HCT116 (cell line): ENCODE results near the gene MRPL16. TPM values are rescaled to one million over a fixed set of nuclear protein-coding genes. Genes with fewer than 3 reads are reported as not detected.

Source experiments
- ATAC-seq: fragments of 200-7000 bp; cut with Tn5 transposase; 2 replicates; pipeline ENCODE4 v1.9.1; 2020; ENCODE audit warnings: mild to moderate bottlenecking, moderate library complexity
- BruUV-seq: library from RNA; stranded (reverse); fragments of 400-500 nt; replicated peaks from 2 replicates; lab custom pipeline; 2021; lab: Mats Ljungman, UMichigan
- CTCF ChIA-PET: fragments of 300-600 bp; sonication (Branson Sonifier 250); formaldehyde crosslinking; loops from one replicate; lab custom pipeline; 2021; ENCODE audit warnings: antibody characterized with exemption; lab: Charles Lee
- POLR2A ChIA-PET: fragments of 300-600, 350-600 bp; sonication (Branson Sonifier 250); formaldehyde crosslinking; loops from one replicate; lab custom pipeline; 2021; ENCODE audit warnings: antibody characterized with exemption; lab: Charles Lee
- RAD21 ChIA-PET, 2 experiments: fragments of 300-600 bp; sonication (Branson Sonifier 250); formaldehyde crosslinking; loops; one replicate each; lab custom pipeline; 2023; ENCODE audit warnings: low total read pairs in 2 of 2; ENCODE audit not compliant: uncharacterized antibody in 2 of 2, unreplicated experiment in 2 of 2, low non-redundant PET in 1 of 2; lab: Charles Lee
- DNase-seq: peaks from one replicate; pipeline ENCODE4 v3.0.0-alpha.2; 2010; ENCODE audit warnings: low read depth, low spot score
- H2AFZ ChIP-seq: fragments of 200-600 bp; shearing (Covaris generic), sonication (generic); 2 replicates; pipeline ENCODE4 v1.6.1; 2017; ENCODE audit warnings: low read depth, mixed run types, mixed read lengths, antibody characterized with exemption, low read length; ENCODE audit not compliant: poor library complexity, severe bottlenecking
- H3K27ac ChIP-seq: 2 replicates; pipeline ENCODE4 v1.5.1; 2012; ENCODE audit warnings: low read depth, low read length
- H3K27me3 ChIP-seq: fragments of 200-600 bp; sonication (generic); 2 replicates; pipeline ENCODE4 v1.6.1; 2016; ENCODE audit warnings: mixed run types, low read length, mixed read lengths; ENCODE audit not compliant: insufficient read depth
- H3K36me3 ChIP-seq, 2 experiments: fragments of 200-500 bp in 1 of 2; fragments of 200-600 bp in 1 of 2; sonication (Bioruptor generic) in 1 of 2; sonication (generic) in 1 of 2; 2 replicates each; pipeline versions ENCODE4 v1.5.1 to v1.6.1; 2014 to 2016; ENCODE audit warnings: low read length in 2 of 2, inconsistent platforms in 1 of 2, mixed read lengths in 1 of 2, mixed run types in 1 of 2; ENCODE audit not compliant: insufficient read depth in 2 of 2, control insufficient read depth in 1 of 2
- H3K4me1 ChIP-seq, 2 experiments: fragments of 200-600 bp in 1 of 2; sonication (generic) in 1 of 2; 2 replicates each; pipeline versions ENCODE4 v1.5.1 to v1.6.1; 2012 to 2017; ENCODE audit warnings: low read length in 2 of 2, inconsistent platforms in 1 of 2, mild to moderate bottlenecking in 1 of 2, mixed read lengths in 1 of 2, mixed run types in 1 of 2, moderate library complexity in 1 of 2; ENCODE audit not compliant: insufficient read depth in 2 of 2, control insufficient read depth in 1 of 2
- H3K4me2 ChIP-seq: fragments of 200-600 bp; sonication (generic); 2 replicates; pipeline ENCODE4 v1.6.1; 2017; ENCODE audit warnings: mixed run types, low read length, mixed read lengths
- H3K4me3 ChIP-seq, 2 experiments: fragments of 200-600 bp in 1 of 2; sonication (generic) in 1 of 2; replicated peaks in 1 of 2; 2 replicates each; pipeline ENCODE4 v1.5.1; 2011 to 2016; ENCODE audit warnings: low read length in 2 of 2, control low read depth in 1 of 2, low read depth in 1 of 2, mild to moderate bottlenecking in 1 of 2, mixed read lengths in 1 of 2, mixed run types in 1 of 2
- H3K79me2 ChIP-seq: fragments of 200-600 bp; sonication (generic); 2 replicates; pipeline ENCODE4 v1.6.1; 2017; ENCODE audit warnings: mild to moderate bottlenecking, mixed run types, low read length, moderate library complexity, mixed read lengths; ENCODE audit not compliant: insufficient read depth
- H3K9ac ChIP-seq: fragments of 200-600 bp; sonication (generic); 2 replicates; pipeline ENCODE4 v1.6.1; 2016; ENCODE audit warnings: low read length, mixed read lengths
- H3K9me2 ChIP-seq: fragments of 200-600 bp; sonication (generic), shearing (Covaris generic); 2 replicates; pipeline ENCODE4 v1.6.1; 2017; ENCODE audit warnings: mixed run types, mild to moderate bottlenecking, moderate library complexity; ENCODE audit not compliant: insufficient read depth
- H3K9me3 ChIP-seq, 2 experiments: fragments of 200-500 bp in 1 of 2; fragments of 200-600 bp in 1 of 2; sonication (Bioruptor generic) in 1 of 2; sonication (generic) in 1 of 2; 2 replicates each; pipeline ENCODE4 v1.6.1; 2014 to 2017; ENCODE audit warnings: low read length in 2 of 2, mixed read lengths in 2 of 2, inconsistent platforms in 1 of 2, low read depth in 1 of 2, mild to moderate bottlenecking in 1 of 2, mixed run types in 1 of 2, moderate library complexity in 1 of 2; ENCODE audit not compliant: control insufficient read depth in 1 of 2, insufficient read depth in 1 of 2
- H4K20me1 ChIP-seq: fragments of 200-600 bp; sonication (generic), shearing (Covaris generic); 2 replicates; pipeline ENCODE4 v1.6.1; 2017; ENCODE audit warnings: mixed run types, mild to moderate bottlenecking, moderate library complexity; ENCODE audit not compliant: insufficient read depth
- EZH2 ChIP-seq: fragments of 200-600 bp; sonication (generic); IDR thresholded peaks from 2 replicates; pipeline ENCODE4 v1.6.1; 2017; ENCODE audit warnings: antibody characterized with exemption, mixed run types
- FOSL1 ChIP-seq: IDR thresholded peaks from 2 replicates; pipeline ENCODE4 v1.6.1; 2012; ENCODE audit warnings: low read depth
- JUND ChIP-seq: IDR thresholded peaks from 2 replicates; pipeline ENCODE4 v1.6.1; 2012
- MAX ChIP-seq: IDR thresholded peaks from 2 replicates; pipeline ENCODE4 v1.6.1; 2012
- POLR2AphosphoS5 ChIP-seq: IDR thresholded peaks from 2 replicates; pipeline ENCODE4 v1.6.1; 2011; ENCODE audit warnings: mild to moderate bottlenecking, low read depth, low read length, moderate library complexity
- SP1 ChIP-seq: IDR thresholded peaks from 2 replicates; pipeline ENCODE4 v1.6.1; 2012; ENCODE audit warnings: low read depth
- SRF ChIP-seq: IDR thresholded peaks from 2 replicates; pipeline ENCODE4 v1.6.1; 2012; ENCODE audit warnings: low read depth
- TCF7L2 ChIP-seq: IDR thresholded peaks from 2 replicates; pipeline ENCODE4 v1.7.0; 2011; ENCODE audit warnings: borderline replicate concordance, inconsistent platforms; ENCODE audit not compliant: insufficient read depth, insufficient read length; ENCODE audit errors: extremely low read depth
- YY1 ChIP-seq: IDR thresholded peaks from 2 replicates; pipeline ENCODE4 v1.6.1; 2011; ENCODE audit warnings: low read length, low read depth, moderate library complexity, mild to moderate bottlenecking; ENCODE audit not compliant: insufficient replicate concordance; ENCODE audit errors: extremely low read depth
- ZNF274 ChIP-seq: fragments of 200-500 bp; sonication (Bioruptor generic); IDR thresholded peaks from 2 replicates; pipeline ENCODE4 v1.6.1; 2014; ENCODE audit warnings: mild to moderate bottlenecking, low read depth, low read length, inconsistent platforms
- intact Hi-C: fragments of 100-400 bp; cut with micrococcal nuclease; formaldehyde crosslinking; loops from 2 replicates; pipeline ENCODE4 v1.10.0; 2022
- total RNA-seq: library from RNA; stranded (reverse); gene quantifications from one replicate; pipeline ENCODE4 v1.2.1, GENCODE V29; 2021; ENCODE audit not compliant: unreplicated experiment
- TF ChIP-seq, protein P1 (sequence below), 3 experiments: fragments of 200-600 bp in 1 of 3; sonication (generic) in 1 of 3; IDR thresholded peaks in 2 of 3; conservative IDR thresholded peaks in 1 of 3; 2 replicates each; pipeline ENCODE4 v1.5.1; 2012 to 2017; ENCODE audit warnings: low read depth in 2 of 3, low read length in 2 of 3, antibody characterized with exemption in 1 of 3, borderline replicate concordance in 1 of 3, control low read depth in 1 of 3, mild to moderate bottlenecking in 1 of 3, mixed read lengths in 1 of 3, mixed run types in 1 of 3, moderate library complexity in 1 of 3; ENCODE audit not compliant: insufficient read depth in 1 of 3

The MRPL16 gene
- total RNA-seq, 1 experiment from 2014 or later = 61.0 TPM

DNA sequence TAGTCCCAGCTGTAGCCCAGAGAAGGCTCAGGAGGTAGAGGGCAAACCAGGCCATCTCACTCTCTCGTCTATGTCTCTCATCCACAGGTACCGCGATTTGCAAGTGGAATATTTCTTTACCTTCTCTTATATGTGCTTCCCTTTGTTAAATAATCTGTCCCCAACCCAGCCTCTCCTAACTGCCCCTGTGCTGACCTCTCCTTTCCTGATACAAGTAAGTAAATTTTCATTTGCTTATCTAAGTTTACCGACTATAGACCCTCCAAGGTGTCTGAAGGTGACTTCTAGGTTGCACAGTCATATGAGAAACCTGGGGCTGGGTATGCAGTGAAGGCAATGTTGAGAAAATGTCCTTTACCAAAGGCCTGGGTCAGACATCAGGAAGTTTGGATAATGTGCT is 34.8 kb upstream of the MRPL16 start, which contains the start of gene CBLIF:
TSS of gene CBLIF (minus strand) at position 101 of the 400 bp plus-strand sequence. CDS start at position 55, 46 bp downstream.
- H3K79me2 ChIP-seq = no peaks in the 10 kb centered on the region
- H3K4me1 ChIP-seq = no peaks in the 10 kb centered on the region
- H3K9me3 ChIP-seq = no peaks in the 10 kb centered on the region
- TF ChIP-seq TCF7L2 (no peak), FOSL1 (no peak), MAX (no peak), YY1 (no peak), EZH2 (no peak), POLR2AphosphoS5 (no peak), SRF (no peak)
- H3K27me3 ChIP-seq = no peaks in the 10 kb centered on the region
- no peak within 1 kb of the TSS for H3K27ac ChIP-seq
- ChIA-PET RAD21 (no interaction called here), POLR2A (no interaction called here), CTCF (interaction anchor here (1.3 kb wide), 1 partner anchor 73 kb away, joined by 4 read pairs; no protein-coding TSS in a partner anchor)
- intact Hi-C loops = no loop called here
- BruUV-seq = no TSS peak
- no peak for DNase-seq
- H3K9ac ChIP-seq = no peak within 1 kb of the TSS
- no peaks in the 10 kb centered on the region for H3K36me3 ChIP-seq
- H2AFZ ChIP-seq = no peak within 1 kb of the TSS
- no peaks in the 10 kb centered on the region for H4K20me1 ChIP-seq
- ATAC-seq = no peak
- H3K4me3 ChIP-seq = no peak within 1 kb of the TSS
- H3K4me2 ChIP-seq = no peak within 1 kb of the TSS
- no peaks in the 10 kb centered on the region for H3K9me2 ChIP-seq

GRCh38 chr11:59842316-59842715 is 31.7 kb upstream of the MRPL16 start:
- Histone ChIP-seq H3K9ac (no peak overlapping the region), H3K79me2 (no peaks in the 10 kb centered on the region), H3K9me3 (no peaks in the 10 kb centered on the region), H3K4me1 (no peaks in the 10 kb centered on the region), H3K4me2 (no peak overlapping the region), H3K36me3 (no peaks in the 10 kb centered on the region), H3K27ac (no peak overlapping the region), H3K27me3 (no peaks in the 10 kb centered on the region), H4K20me1 (no peaks in the 10 kb centered on the region), H3K4me3 (no peak overlapping the region), H3K9me2 (no peaks in the 10 kb centered on the region), H2AFZ (no peak overlapping the region)
- intact Hi-C loops = no loop called here
- BruUV-seq = no TSS peak
- RAD21 ChIA-PET = no interaction called here
- ATAC-seq = no peak
- DNase-seq = no peak
- no peak for TF ChIP-seq MAX
- no peak for TF ChIP-seq SP1
- TF ChIP-seq, protein P1, sequence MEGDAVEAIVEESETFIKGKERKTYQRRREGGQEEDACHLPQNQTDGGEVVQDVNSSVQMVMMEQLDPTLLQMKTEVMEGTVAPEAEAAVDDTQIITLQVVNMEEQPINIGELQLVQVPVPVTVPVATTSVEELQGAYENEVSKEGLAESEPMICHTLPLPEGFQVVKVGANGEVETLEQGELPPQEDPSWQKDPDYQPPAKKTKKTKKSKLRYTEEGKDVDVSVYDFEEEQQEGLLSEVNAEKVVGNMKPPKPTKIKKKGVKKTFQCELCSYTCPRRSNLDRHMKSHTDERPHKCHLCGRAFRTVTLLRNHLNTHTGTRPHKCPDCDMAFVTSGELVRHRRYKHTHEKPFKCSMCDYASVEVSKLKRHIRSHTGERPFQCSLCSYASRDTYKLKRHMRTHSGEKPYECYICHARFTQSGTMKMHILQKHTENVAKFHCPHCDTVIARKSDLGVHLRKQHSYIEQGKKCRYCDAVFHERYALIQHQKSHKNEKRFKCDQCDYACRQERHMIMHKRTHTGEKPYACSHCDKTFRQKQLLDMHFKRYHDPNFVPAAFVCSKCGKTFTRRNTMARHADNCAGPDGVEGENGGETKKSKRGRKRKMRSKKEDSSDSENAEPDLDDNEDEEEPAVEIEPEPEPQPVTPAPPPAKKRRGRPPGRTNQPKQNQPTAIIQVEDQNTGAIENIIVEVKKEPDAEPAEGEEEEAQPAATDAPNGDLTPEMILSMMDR (IDR thresholded peaks at IDR 0.05 in 2 of 3, conservative IDR thresholded peaks at IDR 0.05 in 1 of 3; ENCODE audit: borderline replicate concordance in 1 of 3, insufficient read depth in 1 of 3, low read depth in 2 of 3, low read length in 2 of 3) = no peak
- TF ChIP-seq ZNF274 = no peak
- no peak for TF ChIP-seq JUND
- TF ChIP-seq EZH2 = no peak
- CTCF ChIA-PET = no interaction called here
- POLR2A ChIA-PET = no interaction called here
